Coronary artery (tissue), 2 donors: ENCODE data around the gene PTK7.

Experiments used
- DNase-seq: peaks from one replicate; pipeline ENCODE4 v3.0.0-alpha.2; 2017; ENCODE audit warnings: low spot score
- H3K27ac ChIP-seq, 2 donors: fragments of 200-600 bp; sonication (generic); one replicate each; pipeline ENCODE4 v1.5.1; 2016 to 2019
- H3K4me3 ChIP-seq: fragments of 200-600 bp; sonication (generic); 2 replicates; pipeline ENCODE4 v1.5.1; 2016; ENCODE audit warnings: mild to moderate bottlenecking, moderate library complexity
- TF ChIP-seq, protein P1 (sequence below): fragments of 200-600 bp; sonication (generic); IDR thresholded peaks from one replicate; pipeline ENCODE4 v1.5.1; 2019; ENCODE audit warnings: antibody characterized with exemption

PTK7 gene

GRCh38 chr6:43187821-43188220 is 111.7 kb downstream of the PTK7 start:
- no peak overlapping the region for H3K27ac ChIP-seq
- no peak for DNase-seq
- no peak overlapping the region for H3K4me3 ChIP-seq
- TF ChIP-seq, protein P1, sequence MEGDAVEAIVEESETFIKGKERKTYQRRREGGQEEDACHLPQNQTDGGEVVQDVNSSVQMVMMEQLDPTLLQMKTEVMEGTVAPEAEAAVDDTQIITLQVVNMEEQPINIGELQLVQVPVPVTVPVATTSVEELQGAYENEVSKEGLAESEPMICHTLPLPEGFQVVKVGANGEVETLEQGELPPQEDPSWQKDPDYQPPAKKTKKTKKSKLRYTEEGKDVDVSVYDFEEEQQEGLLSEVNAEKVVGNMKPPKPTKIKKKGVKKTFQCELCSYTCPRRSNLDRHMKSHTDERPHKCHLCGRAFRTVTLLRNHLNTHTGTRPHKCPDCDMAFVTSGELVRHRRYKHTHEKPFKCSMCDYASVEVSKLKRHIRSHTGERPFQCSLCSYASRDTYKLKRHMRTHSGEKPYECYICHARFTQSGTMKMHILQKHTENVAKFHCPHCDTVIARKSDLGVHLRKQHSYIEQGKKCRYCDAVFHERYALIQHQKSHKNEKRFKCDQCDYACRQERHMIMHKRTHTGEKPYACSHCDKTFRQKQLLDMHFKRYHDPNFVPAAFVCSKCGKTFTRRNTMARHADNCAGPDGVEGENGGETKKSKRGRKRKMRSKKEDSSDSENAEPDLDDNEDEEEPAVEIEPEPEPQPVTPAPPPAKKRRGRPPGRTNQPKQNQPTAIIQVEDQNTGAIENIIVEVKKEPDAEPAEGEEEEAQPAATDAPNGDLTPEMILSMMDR, result no peak

- TF ChIP-seq, protein P1, result no peak
- Histone ChIP-seq H3K4me3 (no peak overlapping the region), H3K27ac (no peak overlapping the region)
- no peak for DNase-seq
These were observed 112.3 kb downstream of the PTK7 start for GRCh38 chr6:43188426-43188825.

DNA sequence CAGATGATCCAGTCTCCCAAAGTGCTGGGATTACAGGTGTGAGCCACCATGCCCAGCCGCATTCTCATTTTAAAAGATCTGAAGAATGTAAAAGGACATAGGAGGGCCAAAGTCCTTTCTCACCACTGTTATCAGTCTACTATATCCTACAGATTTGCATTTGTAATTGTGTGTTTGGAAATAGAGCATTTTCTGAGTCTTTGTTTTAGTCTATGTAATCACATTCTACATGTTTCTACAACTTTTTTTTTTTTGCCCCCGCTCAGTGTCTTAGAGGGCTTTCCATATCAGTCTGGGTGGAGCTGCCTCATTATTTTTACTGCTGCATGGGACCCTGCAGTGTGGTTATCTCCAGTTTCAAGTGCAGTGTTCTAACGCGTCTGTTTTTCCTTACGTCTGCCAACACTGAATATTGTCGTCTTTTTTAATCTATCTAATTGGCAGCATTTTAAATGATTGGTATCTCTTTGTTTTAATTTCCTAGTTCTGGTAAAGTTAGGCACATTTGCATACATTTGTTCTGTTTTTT is 113.7 kb downstream of the PTK7 start:
- no peak for DNase-seq
- Histone ChIP-seq H3K4me3 (no peak overlapping the region), H3K27ac (no peak overlapping the region)
- TF ChIP-seq, protein P1, result no peak

- Histone ChIP-seq H3K27ac (no peak overlapping the region), H3K4me3 (no peak overlapping the region)
- TF ChIP-seq, protein P1, result no peak
- DNase-seq, result no peak
These were observed 116.8 kb downstream of the PTK7 start for GRCh38 chr6:43192911-43193310.

DNA sequence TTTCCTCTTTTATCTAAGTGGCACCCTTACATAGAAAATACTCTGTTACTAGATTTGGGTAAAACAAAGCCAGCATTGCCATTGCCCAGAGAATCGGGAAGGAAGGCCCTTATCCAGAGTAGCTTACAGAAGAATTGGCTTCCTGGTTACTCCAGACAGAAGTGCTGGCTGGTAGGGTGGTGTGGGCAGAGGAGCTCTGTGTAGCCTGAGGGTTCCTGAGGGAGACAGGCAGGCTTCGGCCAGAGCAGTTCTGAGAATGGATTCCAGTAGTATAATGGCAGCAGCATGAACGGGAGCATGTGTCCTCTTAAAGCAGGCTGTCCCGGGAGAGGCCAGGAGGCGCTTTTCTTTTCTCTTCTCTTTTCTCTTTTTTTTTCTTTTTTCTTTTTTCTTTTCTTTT is 117.8 kb downstream of the PTK7 start:
- Histone ChIP-seq H3K27ac (no peak overlapping the region), H3K4me3 (no peak overlapping the region)
- no peak for DNase-seq
- TF ChIP-seq, protein P1, result no peak

DNA sequence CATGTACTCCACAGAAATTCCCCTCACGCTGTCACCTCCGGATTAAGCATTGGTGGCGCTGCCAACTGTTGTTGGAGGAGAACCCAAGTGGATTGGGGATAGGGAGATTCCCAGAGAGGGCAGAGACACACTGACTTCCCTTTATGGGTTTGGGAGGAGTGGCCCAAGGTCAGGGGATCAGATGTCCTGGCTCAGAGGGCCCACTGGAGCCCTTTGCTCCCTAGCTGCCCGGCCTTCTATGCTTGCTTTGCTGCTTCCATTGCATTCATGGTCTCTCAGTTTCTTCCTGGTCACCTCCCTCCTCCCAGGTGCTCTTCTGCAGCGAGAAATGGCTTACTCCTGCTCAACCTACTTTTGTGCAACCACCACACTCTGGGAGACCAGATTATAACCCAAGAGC is 120.2 kb downstream of the PTK7 start:
- no peak for DNase-seq
- TF ChIP-seq, protein P1, result no peak
- Histone ChIP-seq H3K4me3 (no peak overlapping the region), H3K27ac (no peak overlapping the region)

DNA sequence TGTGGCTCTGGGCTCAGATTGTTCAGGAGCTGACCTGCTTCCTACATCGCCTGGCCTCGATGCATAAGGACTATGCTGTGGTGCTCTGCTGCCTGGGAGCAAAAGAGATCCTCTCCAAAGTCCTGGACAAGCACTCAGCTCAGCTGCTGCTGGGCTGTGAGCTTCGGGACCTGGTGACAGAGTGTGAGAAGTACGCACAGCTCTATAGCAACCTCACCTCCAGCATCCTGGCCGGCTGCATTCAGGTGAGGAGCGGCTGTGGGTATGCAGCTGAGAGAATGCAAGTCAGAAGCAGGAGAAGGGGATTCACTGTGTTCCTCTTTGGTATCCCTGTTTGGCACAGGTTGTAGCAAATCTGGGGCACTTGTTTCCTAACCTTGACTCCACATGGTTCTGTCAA is 123.8 kb downstream of the PTK7 start:
- Histone ChIP-seq H3K4me3 (no peak overlapping the region), H3K27ac (no peak overlapping the region)
- DNase-seq, result peak; percentile 28
- TF ChIP-seq, protein P1, result no peak
